ENCODE data around the gene TRIB2.

The TRIB2 gene

GRCh38 chr2:12733846-12734245 is 17.1 kb downstream of the TRIB2 start:
- no peak for DNase-seq (ENCODE audit: extremely low spot score)
- CTCF ChIA-PET: interaction anchor here (1.3 to 1.5 kb wide), 3 partner anchors 12 to 26 kb away, joined by 3 to 4 read pairs (median 4); no protein-coding TSS in a partner anchor

GRCh38 chr2:12734914-12735654 is 18.3 kb downstream of the TRIB2 start:
- CTCF ChIA-PET: interaction anchor here (1.6 kb wide), 1 partner anchor 9 kb away, joined by 5 read pairs; no protein-coding TSS in a partner anchor
- TF ChIP-seq, protein P1, sequence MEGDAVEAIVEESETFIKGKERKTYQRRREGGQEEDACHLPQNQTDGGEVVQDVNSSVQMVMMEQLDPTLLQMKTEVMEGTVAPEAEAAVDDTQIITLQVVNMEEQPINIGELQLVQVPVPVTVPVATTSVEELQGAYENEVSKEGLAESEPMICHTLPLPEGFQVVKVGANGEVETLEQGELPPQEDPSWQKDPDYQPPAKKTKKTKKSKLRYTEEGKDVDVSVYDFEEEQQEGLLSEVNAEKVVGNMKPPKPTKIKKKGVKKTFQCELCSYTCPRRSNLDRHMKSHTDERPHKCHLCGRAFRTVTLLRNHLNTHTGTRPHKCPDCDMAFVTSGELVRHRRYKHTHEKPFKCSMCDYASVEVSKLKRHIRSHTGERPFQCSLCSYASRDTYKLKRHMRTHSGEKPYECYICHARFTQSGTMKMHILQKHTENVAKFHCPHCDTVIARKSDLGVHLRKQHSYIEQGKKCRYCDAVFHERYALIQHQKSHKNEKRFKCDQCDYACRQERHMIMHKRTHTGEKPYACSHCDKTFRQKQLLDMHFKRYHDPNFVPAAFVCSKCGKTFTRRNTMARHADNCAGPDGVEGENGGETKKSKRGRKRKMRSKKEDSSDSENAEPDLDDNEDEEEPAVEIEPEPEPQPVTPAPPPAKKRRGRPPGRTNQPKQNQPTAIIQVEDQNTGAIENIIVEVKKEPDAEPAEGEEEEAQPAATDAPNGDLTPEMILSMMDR (IDR thresholded peaks at IDR 0.05; ENCODE audit: control extremely low read depth, extremely low read depth, low read depth, missing control alignments): no peak
- no peak for DNase-seq (ENCODE audit: extremely low spot score)
- POLR2A ChIA-PET: no interaction called here

More at GRCh38 chr2:12733846-12734245, 17.1 kb downstream of the TRIB2 start:
- TF ChIP-seq, protein P1 (IDR thresholded peaks at IDR 0.05; ENCODE audit: control extremely low read depth, extremely low read depth, low read depth, missing control alignments): no peak
- POLR2A ChIA-PET: no interaction called here

DNA sequence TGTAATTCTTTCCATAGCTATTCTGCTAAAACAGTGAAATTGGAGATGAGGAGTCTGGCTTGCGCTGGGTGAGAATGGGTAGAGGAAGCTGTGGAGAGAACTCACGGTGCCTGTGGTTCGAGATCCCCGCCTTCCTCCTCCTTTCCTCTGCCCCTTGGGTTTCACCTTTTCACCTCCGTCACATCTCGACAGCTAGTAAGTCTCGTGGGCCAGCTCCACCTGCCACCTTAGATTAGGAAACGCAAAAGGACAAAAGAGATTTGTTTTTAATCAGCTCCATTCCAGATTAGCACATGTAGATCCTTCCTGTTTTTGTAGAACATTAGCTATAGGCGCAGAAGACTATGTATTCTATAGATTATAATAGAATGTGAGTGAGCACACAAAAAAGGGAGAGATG is 20.6 kb downstream of the TRIB2 start:
- ChIA-PET CTCF (interaction anchor here (0.7 to 1.7 kb wide), 5 partner anchors 8 to 75 kb away, joined by 3 to 6 read pairs (median 3); partner anchors contain the start of gene TRIB2), POLR2A (no interaction called here)
- TF ChIP-seq, protein P1 (IDR thresholded peaks at IDR 0.05; ENCODE audit: control extremely low read depth, extremely low read depth, low read depth, missing control alignments): no peak
- DNase-seq (ENCODE audit: extremely low spot score): no peak

DNA sequence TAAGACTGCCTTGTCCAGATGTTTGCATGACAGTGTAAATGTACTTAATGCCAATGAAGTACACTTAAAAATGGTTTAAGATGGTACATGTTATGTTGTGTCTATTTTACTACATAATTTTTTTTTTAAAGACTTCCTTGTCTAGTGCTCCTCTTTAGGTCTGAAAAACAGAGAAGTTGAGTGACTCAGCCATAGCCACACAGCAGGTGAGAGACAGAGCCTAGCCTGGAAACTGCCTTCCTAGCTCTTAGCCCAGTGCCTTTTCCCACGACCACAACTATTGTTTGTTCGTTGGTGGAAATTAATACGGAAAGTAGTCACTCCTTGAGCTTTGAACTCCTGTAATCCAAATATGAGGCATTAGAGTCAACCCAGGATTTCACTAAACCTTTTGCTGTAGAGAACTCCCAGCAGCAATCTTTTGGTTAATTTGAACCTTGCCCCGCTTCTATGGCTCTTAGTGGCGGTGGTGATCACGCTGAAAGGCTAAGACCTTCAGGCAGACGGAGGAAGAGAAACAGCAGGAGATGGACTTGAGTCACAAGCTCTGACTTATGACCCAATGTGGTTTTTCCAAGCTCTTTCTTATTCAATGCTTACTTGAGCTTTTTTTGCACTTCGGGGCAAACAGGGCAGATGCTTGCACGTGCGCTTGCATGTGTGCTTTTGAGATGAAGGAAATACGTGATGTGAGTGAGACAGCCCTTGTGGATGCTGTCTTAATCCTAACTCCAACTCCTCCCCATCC is 21.2 kb downstream of the TRIB2 start:
- ChIA-PET CTCF (interaction anchor here (1.1 to 1.5 kb wide), 3 partner anchors 9 to 22 kb away, joined by 3 to 6 read pairs (median 4); partner anchors contain the start of gene TRIB2), POLR2A (no interaction called here)
- TF ChIP-seq, protein P1 (IDR thresholded peaks at IDR 0.05; ENCODE audit: control extremely low read depth, extremely low read depth, low read depth, missing control alignments): no peak
- DNase-seq (ENCODE audit: extremely low spot score): no peak

DNA sequence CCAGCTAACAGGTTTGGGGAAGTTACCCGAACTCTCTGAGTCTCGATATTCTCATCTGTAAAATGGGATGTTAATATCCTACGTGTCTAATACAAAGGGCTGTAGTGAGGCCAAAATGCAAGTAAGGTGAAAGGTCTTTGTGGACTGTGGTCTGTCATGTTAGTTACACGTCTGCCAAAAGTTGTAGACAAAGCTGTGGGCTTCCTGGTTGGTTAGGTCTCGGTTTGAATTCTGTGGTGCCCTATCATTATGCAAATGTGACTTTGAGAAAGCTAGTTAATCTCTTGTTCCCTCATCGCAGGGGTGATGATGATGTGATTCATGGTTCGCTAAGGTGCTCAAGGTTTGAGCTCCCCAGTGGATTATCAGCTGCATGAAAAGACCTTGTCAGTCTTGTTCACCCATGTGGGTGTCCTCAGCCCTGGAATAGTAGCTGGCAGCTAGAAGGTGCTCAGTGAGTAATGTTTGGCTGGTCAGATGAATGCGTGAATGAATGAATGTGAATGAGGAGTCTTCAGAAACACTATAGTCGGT is 23.1 kb downstream of the TRIB2 start:
- DNase-seq (ENCODE audit: extremely low spot score): no peak
- ChIA-PET CTCF (interaction anchor here (1.2 kb wide), 1 partner anchor 16 kb away, joined by 6 read pairs; no protein-coding TSS in a partner anchor), POLR2A (no interaction called here)
- TF ChIP-seq, protein P1 (IDR thresholded peaks at IDR 0.05; ENCODE audit: control extremely low read depth, extremely low read depth, low read depth, missing control alignments): no peak

DNA sequence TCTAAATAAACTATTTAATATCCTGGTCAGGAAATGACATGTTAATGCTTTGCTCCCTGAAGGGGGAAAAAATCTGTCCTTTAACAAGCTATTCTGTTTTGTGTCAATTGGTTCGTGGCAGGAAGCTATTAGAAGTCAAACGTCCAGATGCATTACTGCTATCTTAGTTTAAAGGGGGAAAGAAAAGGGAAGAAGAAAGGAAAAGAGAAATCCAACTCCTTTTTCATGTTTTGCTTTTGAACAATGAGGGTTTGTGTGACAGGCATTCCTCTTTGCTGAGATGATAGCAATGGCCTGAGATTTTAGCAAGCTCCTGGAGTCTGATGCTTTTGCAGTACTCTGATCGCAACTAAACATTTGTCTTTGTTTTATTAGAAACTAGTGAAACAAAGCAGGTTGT is 24.6 kb downstream of the TRIB2 start:
- POLR2A ChIA-PET: no interaction called here
- TF ChIP-seq, protein P1 (IDR thresholded peaks at IDR 0.05; ENCODE audit: control extremely low read depth, extremely low read depth, low read depth, missing control alignments): no peak
- CTCF ChIA-PET: interaction anchor here (2.5 kb wide), 1 partner anchor 12 kb away, joined by 8 read pairs; no protein-coding TSS in a partner anchor
- DNase-seq (ENCODE audit: extremely low spot score): no peak
